Skeletal muscle satellite cell (primary cell): ENCODE results near the gene DOCK2.
"Not testable (repeated sequence)": the region's sequence is repeated elsewhere in the genome, so short reads cannot be mapped to it uniquely, and the experiment has no call there.

Experiments used
- H3K27me3 ChIP-seq: 2 replicates; pipeline ENCODE4 v1.7.0; 2013; ENCODE audit warnings: low read length; ENCODE audit not compliant: control insufficient read depth, insufficient read depth
- H3K36me3 ChIP-seq: 2 replicates; pipeline ENCODE4 v1.7.0; 2013; ENCODE audit warnings: mild to moderate bottlenecking, control low read depth, low read length; ENCODE audit not compliant: insufficient read depth
- H3K4me1 ChIP-seq: 2 replicates; pipeline ENCODE4 v1.7.0; 2013; ENCODE audit warnings: low read length; ENCODE audit not compliant: control insufficient read depth, insufficient read depth
- H3K4me2 ChIP-seq: 2 replicates; pipeline ENCODE4 v1.7.0; 2013; ENCODE audit warnings: mild to moderate bottlenecking, low read length
- H3K4me3 ChIP-seq: 2 replicates; pipeline ENCODE4 v1.7.0; 2013; ENCODE audit warnings: low read length
- H3K9ac ChIP-seq: 2 replicates; pipeline ENCODE4 v1.7.0; 2013; ENCODE audit warnings: mild to moderate bottlenecking, low read depth, low read length, moderate library complexity
- H3K9me3 ChIP-seq: replicated peaks from 2 replicates; pipeline ENCODE4 v1.7.0; 2013; ENCODE audit warnings: mild to moderate bottlenecking, control low read depth, low read length

The DOCK2 gene

DNA sequence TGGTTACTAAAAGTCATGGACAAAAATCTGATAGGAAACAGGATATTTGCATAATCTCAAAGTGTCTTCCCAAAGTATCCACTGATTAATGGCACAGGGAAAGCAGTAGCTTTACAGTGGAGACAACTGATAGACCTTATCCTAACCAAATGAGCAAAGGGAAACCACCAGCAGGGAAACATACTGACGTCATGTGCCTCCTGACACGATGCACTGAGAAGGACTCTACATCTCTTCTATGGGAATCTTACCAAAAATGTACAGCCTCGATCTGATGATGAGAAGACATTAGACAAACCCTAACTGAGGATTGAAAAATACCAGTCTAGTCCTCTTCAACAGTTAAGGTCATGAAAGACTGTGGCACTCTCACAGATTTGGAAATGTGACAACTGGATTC is 177.0 kb downstream of the DOCK2 start:
- Histone ChIP-seq H3K4me2 (no peak overlapping the region), H3K9me3 (no peaks in the 10 kb centered on the region), H3K4me1 (peaks cover 10% of the 10 kb centered on the region), H3K27me3 (no peaks in the 10 kb centered on the region), H3K9ac (no peak overlapping the region), H3K4me3 (no peak overlapping the region), H3K36me3 (no peaks in the 10 kb centered on the region)

- Histone ChIP-seq H3K9ac (no peak overlapping the region), H3K27me3 (no peaks in the 10 kb centered on the region), H3K4me2 (no peak overlapping the region), H3K4me3 (no peak overlapping the region), H3K9me3 (no peaks in the 10 kb centered on the region), H3K4me1 (peaks cover 10% of the 10 kb centered on the region), H3K36me3 (no peaks in the 10 kb centered on the region)
Observed at GRCh38 chr5:169814522-169814921, 177.4 kb downstream of the DOCK2 start.

DNA sequence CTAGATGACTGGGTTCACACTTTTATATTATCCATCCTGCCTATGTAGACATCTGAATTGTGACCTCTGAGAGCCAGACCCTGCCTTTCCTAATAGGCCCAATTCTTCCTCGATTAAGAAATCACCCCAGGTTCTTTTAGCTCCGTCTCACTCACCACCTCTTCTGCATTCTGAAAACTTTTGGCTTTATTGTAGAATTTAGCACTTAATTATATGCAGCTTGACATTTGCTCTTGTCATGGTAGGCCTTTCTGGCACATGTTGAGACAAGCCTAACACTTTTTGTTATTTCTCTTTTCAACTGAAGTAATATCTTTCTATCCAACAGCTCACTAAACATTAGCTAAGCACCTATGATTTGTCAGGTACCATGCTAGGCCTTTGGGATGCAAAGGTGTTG is 180.0 kb downstream of the DOCK2 start:
- H3K4me3 ChIP-seq = no peak overlapping the region
- no peaks in the 10 kb centered on the region for H3K27me3 ChIP-seq
- no peaks in the 10 kb centered on the region for H3K9me3 ChIP-seq
- H3K36me3 ChIP-seq = no peaks in the 10 kb centered on the region
- no peak overlapping the region for H3K9ac ChIP-seq
- no peak overlapping the region for H3K4me2 ChIP-seq
- H3K4me1 ChIP-seq = peaks cover 10% of the 10 kb centered on the region

- no peaks in the 10 kb centered on the region for H3K27me3 ChIP-seq
- H3K36me3 ChIP-seq = no peaks in the 10 kb centered on the region
- no peaks in the 10 kb centered on the region for H3K9me3 ChIP-seq
- no peaks in the 10 kb centered on the region for H3K4me1 ChIP-seq
- H3K9ac ChIP-seq = no peak overlapping the region
- H3K4me3 ChIP-seq = no peak overlapping the region
- no peak overlapping the region for H3K4me2 ChIP-seq
Observed at GRCh38 chr5:169826618-169827017, 189.5 kb downstream of the DOCK2 start.

DNA sequence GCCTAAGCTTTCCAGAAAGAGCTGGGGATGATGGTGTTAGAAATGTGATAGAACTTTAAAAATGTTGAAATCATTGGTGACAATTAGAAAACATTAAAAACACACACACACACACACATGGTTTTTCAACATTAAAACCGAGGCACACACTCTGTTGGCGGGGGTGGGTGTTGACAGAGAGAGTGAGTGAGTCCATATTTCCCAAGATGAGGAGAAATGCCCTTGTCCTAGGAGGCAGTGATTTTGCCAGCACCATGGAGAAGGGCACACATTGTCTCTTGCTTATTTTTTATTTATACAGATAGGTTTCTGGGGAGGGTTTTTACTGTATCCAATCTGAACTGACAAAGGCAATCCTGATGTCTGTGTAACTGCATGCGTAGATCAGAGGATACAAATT is 190.7 kb downstream of the DOCK2 start:
- Histone ChIP-seq H3K4me3 (no peak overlapping the region), H3K9me3 (no peaks in the 10 kb centered on the region), H3K4me2 (no peak overlapping the region), H3K27me3 (no peaks in the 10 kb centered on the region), H3K36me3 (no peaks in the 10 kb centered on the region), H3K4me1 (no peaks in the 10 kb centered on the region), H3K9ac (no peak overlapping the region)

DNA sequence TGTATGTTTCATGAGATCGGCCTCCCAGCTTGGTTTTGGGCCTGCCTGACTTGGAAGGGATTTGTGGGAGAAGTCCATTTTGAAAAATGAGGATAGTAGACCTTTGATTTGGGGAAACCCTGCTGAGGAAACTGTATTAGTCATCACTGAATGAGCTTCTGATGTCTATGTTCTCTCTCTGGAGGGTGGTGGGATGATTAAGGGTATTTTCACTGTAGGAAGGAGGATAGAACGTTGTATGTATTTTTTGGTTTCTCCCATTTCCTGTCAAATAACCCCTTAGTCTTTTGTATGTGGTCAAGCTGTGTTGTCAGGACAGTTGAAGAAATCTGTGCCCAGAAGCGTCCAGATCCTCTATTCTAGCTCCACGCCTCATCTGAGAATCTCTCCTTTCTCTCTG is 191.3 kb downstream of the DOCK2 start:
- Histone ChIP-seq H3K9me3 (no peaks in the 10 kb centered on the region), H3K4me2 (no peak overlapping the region), H3K9ac (no peak overlapping the region), H3K4me1 (no peaks in the 10 kb centered on the region), H3K27me3 (no peaks in the 10 kb centered on the region), H3K4me3 (no peak overlapping the region), H3K36me3 (no peaks in the 10 kb centered on the region)

DNA sequence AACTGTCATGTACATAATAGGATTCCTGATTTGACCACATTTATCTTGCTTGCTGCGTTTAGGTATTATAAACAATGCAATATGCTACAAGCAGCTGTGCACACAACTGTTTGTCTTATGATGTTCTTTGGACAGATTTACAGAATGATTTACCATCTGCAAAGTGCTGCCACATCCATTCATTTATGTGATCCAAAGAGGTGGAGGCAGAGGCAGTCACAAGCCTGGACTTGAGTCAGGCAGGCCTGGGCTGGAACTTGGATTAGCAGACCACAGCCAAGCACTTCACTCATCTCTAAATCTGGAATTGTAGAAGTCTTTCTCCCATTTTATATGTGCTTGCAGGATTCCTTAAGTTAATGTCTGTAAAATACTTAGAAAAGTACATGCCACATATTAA is 194.3 kb downstream of the DOCK2 start:
- Histone ChIP-seq H3K4me2 (no peak overlapping the region), H3K9ac (no peak overlapping the region), H3K9me3 (no peaks in the 10 kb centered on the region), H3K27me3 (no peaks in the 10 kb centered on the region), H3K36me3 (no peaks in the 10 kb centered on the region), H3K4me1 (no peaks in the 10 kb centered on the region), H3K4me3 (no peak overlapping the region)

- Histone ChIP-seq H3K4me1 (no peaks in the 10 kb centered on the region), H3K4me3 (no peak overlapping the region), H3K36me3 (no peaks in the 10 kb centered on the region), H3K4me2 (no peak overlapping the region), H3K9ac (no peak overlapping the region), H3K9me3 (no peaks in the 10 kb centered on the region), H3K27me3 (no peaks in the 10 kb centered on the region)
Observed at GRCh38 chr5:169832304-169832703, 195.2 kb downstream of the DOCK2 start.

GRCh38 chr5:169832845-169833244 is 195.8 kb downstream of the DOCK2 start:
- Histone ChIP-seq H3K27me3 (no peaks in the 10 kb centered on the region), H3K36me3 (no peaks in the 10 kb centered on the region), H3K9ac (no peak overlapping the region), H3K9me3 (no peaks in the 10 kb centered on the region), H3K4me3 (no peak overlapping the region), H3K4me2 (no peak overlapping the region), H3K4me1 (no peaks in the 10 kb centered on the region)

DNA sequence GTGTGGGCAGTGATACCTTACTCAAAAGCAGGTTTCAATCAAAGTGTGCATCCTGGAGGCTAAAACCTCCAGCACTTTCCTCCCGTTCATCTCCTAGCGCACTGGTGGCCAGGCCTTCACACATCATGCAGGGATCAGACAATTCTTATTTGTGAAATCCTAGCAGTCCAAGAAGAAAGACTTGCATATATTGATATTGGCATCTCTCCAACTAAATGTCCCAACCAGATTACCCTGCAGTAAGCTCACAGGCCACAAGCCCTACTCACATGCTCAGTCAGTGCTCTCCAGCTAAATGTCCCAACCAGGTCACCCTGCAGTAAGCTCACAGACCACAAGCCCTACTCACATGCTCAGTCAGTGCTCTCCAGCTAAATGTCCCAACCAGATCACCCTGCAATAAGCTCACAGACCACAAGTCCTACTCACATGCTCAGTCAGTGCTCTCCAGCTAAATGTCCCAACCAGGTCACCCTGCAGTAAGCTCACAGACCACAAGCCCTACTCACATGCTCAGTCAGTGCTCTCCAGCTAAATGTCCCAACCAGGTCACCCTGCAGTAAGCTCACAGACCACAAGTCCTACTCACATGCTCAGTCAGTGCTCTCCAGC is 196.7 kb downstream of the DOCK2 start:
- not testable (repeated sequence) for H3K9me3 ChIP-seq, H3K27me3 ChIP-seq

DNA sequence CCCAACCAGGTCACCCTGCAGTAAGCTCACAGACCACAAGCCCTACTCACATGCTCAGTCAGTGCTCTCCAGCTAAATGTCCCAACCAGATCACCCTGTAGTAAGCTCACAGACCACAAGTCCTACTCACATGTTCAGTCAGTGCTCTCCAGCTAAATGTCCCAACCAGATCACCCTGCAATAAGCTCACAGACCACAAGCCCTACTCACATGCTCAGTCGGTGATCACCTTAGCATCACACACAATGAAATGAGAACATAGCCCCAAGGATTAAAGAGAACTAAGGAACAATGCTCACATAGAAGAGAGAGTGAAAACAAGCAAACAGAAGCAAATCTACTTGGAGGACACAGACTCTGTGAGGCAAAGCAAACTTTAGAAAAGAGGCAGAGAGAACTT is 197.5 kb downstream of the DOCK2 start:
- H3K4me3 ChIP-seq, H3K4me2 ChIP-seq, H3K9ac ChIP-seq, H3K9me3 ChIP-seq, H3K4me1 ChIP-seq, H3K36me3 ChIP-seq, H3K27me3 ChIP-seq: not testable (repeated sequence)

More for the DNA sequence above, 196.7 kb downstream of the DOCK2 start:
- not testable (repeated sequence) for H3K9ac ChIP-seq, H3K4me1 ChIP-seq, H3K36me3 ChIP-seq, H3K4me2 ChIP-seq, H3K4me3 ChIP-seq

DNA sequence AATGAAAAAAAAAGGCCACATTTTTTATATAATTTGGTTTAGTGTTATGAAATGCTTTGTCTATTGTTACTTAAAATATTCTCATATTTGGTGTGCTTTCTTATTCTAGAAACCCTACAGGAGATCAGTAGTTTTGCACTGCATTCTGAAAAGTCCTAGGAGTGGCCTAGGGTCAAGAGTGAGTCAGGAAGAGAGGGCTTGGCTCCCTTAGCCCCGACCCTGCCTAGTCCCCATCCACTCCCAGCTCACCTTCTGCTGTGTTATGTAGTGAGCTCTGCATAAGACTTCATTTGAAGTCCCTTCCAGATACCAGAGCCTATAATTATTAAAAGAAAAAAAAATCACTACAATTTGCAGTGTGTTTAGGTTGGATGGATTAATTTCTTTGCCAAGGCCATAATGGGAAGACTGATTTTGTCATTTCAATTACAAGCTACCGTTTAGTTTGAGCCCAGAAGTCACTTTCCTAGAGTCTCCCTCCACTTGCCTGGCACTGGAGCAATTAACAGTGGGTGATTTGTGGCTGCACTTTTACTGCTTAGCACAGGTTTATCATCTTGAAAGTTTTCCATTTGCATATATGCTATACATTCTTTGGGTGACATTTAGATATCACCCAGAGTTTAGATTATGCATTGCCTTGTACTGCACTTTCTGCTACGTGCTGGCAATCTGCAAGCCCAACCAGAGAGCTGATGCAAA is 199.9 kb downstream of the DOCK2 start:
- no peaks in the 10 kb centered on the region for H3K4me1 ChIP-seq
- H3K4me3 ChIP-seq = no peak overlapping the region
- no peak overlapping the region for H3K9ac ChIP-seq
- H3K4me2 ChIP-seq = no peak overlapping the region
- no peaks in the 10 kb centered on the region for H3K9me3 ChIP-seq
- no peaks in the 10 kb centered on the region for H3K36me3 ChIP-seq
- no peaks in the 10 kb centered on the region for H3K27me3 ChIP-seq
